ENCODE measurements around the gene ANO3.

DNA sequence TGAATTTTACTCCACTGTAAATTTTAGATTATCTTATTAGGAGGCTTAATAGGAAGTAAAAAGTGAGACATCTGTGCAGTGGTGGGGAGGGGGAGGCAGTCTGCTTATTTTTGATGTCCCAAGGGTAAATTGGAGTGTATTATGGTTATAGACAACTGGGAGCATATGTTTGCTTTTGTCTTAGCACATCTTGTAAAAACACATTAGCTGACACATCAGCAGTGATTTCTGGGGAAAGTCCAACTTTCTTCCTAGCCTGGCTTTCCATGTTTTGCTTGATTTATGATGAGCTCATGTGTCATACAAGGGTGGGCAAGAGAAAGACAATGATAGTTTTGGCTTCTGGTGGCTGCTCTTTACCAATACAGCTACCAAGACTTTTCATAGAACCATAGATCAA is 4.0 kb downstream of the ANO3 start:
- TF ChIP-seq POLR2A (IDR thresholded peaks at IDR 0.05), result no peak
- TF ChIP-seq, protein P1, sequence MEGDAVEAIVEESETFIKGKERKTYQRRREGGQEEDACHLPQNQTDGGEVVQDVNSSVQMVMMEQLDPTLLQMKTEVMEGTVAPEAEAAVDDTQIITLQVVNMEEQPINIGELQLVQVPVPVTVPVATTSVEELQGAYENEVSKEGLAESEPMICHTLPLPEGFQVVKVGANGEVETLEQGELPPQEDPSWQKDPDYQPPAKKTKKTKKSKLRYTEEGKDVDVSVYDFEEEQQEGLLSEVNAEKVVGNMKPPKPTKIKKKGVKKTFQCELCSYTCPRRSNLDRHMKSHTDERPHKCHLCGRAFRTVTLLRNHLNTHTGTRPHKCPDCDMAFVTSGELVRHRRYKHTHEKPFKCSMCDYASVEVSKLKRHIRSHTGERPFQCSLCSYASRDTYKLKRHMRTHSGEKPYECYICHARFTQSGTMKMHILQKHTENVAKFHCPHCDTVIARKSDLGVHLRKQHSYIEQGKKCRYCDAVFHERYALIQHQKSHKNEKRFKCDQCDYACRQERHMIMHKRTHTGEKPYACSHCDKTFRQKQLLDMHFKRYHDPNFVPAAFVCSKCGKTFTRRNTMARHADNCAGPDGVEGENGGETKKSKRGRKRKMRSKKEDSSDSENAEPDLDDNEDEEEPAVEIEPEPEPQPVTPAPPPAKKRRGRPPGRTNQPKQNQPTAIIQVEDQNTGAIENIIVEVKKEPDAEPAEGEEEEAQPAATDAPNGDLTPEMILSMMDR (IDR thresholded peaks at IDR 0.05), result no peak
